ENCODE measurements around the gene KCNQ1.

Gene KCNQ1

DNA sequence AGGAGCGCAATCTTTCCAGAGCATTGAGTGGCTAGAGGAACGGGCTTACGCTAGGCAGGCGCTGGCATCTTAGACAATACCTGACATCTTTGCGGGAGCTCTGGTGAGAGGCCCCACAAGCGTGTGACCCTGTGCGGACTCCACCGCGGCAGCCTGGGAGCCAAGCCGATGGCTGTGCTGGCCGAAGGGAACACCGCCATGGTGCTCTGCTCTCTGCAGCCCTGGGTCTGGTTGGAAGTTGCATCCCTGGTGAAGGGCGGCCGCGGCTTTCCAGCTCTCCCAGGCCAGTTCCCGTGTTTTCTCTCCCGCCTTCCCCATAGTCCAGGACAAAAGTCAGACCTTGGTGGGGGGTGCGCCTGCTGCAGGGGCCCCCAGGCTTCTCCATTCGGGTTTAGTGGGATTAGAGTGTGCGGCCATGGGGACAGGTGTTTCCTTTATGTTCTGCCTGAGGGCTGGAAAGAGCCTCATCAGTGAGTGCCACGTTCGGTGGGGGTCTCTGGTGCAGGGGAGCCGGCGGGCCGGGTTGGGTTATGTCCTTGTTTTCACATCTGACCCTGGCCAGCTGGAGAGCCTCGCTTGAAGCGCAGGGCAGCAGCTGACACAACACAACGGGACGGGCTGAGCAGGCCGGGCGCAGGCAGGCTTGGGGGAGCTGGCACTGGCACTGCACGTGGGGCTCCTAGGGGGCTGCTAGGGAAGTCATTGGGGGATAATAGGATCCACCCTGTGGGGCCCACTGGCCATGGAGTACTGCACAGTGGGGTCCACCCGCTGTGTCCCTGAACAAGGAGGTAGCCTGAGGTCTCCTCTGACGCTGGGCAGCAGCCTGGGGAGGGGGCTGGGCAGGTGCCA, 94.8 kb downstream of the KCNQ1 start:
- no peak for DNase-seq

DNA sequence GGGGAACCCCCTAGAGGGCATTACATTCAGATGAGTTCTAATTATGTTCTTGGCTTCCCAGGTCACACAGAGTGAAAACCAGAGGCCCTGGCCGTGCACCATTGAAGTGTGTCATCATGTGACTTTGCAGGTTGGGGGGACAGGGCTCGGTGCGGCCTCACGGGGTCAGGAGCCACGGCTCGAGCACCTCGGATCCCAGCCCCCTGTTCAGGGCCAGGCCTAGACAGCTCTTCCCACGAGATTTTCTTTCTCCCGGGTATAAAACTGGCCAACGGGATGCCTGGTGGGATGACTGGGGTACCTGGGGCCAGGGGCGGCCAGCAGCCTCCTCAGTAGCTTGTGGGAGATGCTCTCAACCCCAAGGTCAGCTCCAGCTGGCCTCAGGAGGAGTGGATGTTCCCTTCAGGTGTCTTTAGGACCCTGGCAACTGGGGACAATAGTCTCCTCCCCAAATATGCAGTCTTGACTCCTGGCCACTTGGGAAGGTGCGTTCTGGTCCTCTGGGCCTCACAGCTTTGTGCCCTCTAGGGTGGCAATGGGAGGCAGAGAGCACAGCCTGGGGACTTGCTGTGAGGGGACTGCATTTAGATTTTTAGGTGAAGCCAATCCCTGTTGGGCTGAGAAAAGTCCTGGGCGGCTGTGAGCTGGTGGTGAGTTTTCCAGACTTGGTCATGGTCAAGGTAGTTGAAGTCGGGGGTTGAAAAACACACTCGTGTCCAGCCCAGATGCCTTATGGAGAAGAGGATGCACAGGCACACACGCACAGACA, 95.6 kb downstream of the KCNQ1 start:
- no peak for DNase-seq

DNA sequence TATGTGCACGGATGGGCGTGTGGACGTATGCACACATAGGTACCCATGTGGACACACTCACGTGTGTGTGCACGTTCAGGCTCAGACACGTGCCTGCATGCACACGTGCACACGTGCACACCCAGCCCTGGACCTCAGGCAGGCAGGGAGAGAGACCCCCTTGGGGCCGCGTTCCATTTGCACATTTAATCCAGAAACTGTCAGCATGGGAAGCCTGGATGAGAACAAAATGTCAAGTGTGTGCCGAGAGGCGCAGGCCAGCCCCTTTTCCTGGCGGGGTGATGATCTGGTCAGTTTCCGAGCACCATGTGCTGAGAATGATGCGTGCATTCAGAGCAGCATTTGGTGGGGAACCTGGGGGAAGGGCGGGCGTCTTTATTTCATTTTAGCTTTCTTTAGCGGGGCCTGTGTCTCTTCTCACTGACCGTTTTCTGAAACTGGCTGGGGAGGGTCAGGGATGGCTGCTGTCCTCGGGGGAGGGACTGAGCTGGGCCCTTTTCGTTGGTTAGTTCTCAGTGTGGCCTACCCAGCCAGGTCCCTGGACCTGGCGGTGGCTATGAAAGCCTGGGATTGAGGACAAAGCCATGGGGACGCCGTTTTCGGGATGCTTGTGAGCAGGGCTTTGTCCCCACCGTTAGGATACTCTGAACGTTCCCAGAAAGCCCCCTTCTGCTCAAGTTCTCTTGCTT, 96.3 kb downstream of the KCNQ1 start:
- DNase-seq: no peak

DNA sequence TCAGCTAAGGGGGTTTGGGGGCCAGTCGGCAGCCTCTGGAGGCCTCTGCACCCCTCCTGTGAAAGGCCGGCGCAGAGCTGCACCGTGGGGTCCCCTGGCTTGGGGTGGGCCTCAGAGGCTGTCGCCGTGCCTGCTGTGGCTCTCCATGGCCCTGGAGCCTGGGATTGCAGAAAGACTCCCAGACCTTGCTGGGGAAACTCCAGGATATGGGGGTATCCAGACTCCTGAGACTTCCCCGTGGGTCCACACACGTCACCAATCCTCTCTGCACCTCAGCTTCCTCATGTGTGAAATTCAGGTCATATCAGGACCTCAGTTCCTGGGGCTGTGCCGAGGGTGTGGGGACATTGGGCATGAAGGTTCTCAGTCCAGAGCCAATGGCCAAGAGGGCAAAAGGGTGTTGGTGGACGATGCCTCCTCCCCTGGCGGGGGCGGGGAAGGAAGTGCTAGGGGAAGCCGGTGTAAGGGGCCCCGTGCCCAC, 97.1 kb downstream of the KCNQ1 start:
- no peak for DNase-seq

DNA sequence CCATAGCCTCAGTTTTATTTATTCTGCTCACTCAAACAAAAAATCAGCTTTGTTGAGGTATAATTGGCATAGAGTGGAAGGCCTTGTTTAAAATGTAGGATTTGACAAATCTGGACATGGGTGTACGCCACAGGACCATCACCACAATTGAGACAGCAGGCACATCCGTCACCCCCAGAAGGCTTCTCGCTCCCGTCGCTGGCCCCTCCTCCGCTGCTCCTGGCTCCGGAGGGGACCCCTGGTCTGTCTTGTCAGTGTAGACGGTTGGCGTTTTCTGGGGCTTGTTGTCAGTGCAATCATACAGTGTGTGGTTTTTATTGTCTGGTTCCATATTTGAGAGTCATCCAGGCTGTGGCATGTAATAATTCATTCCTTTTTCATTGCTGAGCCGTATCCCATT, 97.6 kb downstream of the KCNQ1 start:
- no peak for DNase-seq

DNA sequence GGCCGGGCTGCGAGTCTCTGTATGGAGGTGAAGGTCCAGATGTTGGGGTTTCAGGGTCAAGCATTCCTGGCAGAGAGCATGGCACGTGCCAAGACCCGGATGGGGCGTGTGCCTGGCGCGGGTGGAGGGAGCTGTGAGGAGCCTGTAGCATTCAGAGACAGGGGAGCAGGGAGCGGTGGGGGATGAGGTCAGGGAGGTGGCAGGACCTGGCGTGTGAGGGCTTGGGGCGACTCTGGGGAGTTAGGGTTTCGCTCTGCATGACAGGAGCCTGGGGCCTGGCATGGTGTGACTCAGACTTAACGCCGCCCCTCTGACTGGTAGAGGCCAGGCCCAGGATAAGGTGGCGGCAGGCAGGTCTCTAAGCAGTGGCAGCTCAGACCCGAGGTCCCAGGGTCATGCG, 103.0 kb downstream of the KCNQ1 start:
- DNase-seq: no peak

DNA sequence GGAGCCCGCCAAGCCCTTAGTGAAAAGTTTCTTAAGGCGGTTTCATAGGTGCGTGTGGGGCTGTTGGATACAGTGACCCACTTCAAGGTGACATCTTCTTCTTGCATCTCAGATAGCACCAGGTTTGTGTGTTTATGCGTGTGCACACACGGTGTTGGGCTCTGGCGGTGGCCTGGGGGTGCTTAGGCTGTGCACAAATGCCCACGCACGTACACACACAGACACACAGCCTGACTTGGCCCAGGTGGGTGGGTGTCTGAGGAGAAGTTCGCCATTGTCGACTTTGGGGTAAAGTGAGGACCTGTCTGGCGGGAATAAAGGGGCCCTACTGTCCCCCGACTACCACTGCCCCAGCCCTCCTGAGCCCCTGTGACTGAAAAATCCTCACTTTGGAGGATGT, 103.8 kb downstream of the KCNQ1 start:
- no peak for DNase-seq

DNA sequence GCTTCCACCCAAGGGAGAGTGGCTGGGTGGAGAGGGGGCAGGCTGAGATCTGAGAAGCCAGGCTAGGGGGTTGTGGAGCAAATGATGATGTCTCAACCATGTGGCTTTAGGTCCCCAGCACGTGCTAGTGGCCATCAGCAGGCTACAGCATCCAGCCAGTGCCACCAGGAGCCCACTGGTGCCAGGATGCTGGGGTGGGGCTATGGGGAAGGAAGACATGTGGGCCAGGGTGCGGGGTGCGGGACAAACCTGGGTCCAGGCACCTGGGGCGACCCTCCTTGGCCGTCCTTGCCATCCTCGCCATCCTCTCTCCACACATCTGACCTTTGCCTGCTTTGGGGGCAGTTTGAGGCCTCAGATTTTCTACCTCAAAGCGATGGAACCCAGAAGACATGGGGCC, 104.3 kb downstream of the KCNQ1 start:
- DNase-seq: no peak

DNA sequence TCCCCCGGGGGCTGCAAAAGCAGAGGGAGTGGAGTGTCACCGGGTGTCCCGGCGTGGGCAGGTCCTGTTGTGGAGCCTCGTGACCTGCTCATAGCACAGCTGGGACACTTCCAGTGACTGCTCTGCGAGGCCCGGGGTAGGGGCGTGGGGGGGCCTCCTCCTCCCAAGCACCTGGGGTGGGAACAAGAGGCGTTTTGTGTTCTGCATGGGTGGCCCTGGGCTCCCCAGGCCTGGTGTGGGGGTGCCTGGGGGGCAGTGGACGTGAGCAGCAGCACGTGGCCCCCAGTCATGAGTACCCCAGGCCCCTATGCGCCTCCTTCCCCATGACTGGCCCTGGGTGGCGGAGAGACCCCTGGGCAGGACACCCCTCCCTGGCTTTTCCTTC, 104.7 kb downstream of the KCNQ1 start:
- DNase-seq: no peak

DNA sequence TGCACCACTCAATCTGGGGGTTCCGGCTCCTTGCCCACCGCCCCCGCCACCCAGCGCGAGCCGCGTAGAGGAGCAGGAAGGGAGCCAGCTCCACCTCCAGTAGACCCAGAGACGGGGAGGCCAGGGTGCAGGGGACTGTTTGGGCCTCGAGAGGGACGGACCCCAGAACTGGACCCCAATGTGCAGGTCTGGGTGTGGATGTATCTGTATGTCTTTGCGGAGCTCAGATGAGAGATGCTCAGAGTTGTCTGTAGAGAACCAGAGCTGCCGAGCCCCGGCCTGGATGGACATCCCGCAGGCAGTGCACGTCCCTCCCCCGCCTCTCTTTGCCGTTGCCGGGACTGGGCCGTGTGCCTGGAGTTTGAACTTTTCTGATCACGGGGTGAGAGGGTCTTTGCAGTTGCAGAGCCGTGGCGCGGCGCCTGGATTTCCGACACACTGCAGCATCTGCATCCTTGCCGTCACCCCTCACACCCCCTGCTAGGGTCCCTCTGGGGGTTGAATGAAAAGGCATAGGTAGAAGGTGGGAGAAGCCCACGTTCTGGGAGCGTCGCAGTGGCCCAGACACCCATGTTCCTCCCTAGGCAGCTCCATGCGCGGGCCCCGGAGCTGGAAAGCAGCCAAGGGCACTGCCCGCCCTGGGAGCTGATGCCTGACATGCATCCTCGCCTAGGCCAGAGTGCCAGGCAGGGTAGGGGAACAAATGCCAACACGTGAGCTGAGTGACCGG, 105.2 kb downstream of the KCNQ1 start:
- no peak for DNase-seq

DNA sequence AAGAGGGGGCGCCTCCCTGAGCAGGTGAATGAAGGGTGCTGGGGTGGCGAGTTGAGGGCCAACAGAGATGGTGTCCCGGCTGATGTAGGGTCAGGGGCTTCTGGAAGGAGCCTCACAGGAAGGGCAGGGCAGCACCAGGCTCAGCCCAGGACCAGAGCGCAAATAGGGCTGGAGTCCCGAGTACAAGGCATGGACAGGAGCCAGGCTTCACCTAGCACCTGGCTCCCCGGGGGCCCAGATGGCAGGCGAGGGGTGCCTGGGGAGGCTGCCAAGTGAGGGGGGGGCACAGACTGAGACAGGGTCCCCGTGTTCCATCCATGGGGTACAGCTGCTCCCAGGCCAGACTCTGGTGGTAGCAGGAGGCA, 105.8 kb downstream of the KCNQ1 start:
- DNase-seq: no peak

DNA sequence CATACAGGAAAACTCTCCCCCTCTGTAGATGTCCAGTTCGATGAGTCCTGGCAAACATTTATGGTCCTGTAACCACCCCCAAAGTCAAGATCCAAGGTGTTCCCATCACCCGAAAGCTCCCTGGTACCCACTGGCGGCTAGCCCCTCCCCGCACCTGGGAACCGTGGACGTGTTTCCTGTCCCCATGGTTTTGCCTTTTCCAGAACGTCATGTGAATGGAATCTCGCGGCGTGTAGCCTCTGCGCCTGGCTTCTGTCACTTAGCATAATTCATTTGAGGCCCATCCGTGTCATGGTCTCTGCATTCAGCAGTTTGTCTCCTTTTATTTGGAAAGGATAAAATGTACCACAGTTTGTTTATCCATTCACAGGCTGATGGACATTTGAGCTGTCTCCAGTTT, 106.3 kb downstream of the KCNQ1 start:
- DNase-seq: no peak

DNA sequence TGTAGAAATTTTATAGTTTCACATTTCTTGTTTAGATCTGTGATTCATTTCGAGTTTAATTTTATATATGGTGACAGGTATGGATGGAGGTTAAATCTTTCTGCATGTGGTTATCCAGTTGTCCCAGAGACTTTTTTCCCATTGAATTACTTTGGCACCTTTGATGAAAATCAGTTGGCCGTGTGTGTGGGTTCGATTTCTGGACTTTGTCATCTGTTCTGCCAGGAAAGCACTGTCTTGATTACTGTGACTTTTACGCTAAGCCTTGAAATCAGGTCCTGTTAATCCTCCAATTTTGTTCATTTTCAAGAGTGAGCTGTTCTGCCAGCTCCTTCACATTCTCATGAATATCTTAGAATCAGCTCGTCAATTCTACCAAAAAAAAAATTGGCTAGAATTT, 107.4 kb downstream of the KCNQ1 start:
- DNase-seq: no peak

DNA sequence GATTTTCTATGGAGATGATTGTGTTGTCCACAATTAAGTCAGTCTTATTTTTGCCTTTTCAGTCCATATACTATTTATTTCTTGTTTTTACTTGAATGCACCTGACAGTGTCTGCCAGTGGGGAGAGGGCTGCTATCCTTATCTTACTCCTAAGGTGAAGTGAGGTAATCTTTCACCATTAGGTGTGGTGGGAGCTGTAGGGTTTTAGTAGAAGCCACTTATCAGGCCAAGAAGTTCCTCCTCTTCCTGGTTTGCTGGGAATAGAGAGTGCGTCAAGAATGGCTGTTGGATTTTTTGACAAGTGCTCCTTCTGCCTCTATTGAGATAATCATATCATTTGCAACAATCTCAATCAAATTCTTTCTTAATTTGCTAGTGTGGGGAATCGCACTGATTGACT, 108.4 kb downstream of the KCNQ1 start:
- no peak for DNase-seq

DNA sequence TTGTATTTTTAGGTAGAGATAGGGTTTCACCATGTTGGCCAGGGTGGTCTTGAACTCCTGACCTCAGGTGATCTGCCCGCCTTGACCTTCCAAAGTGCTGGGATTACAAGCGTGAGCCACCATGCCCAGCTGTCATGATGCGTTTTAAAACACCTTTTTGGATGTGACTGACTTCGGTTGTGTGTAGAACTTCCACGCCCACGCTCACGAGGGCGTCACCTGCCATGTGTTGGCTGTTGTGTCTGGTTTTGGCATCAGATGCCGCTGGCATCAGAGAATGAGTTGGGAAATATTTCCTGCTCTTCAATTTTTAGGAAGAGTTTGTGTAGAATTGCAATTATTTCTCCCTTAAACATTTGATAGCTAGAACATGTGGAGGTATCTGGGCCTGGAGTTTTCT, 109.1 kb downstream of the KCNQ1 start:
- DNase-seq: no peak

DNA sequence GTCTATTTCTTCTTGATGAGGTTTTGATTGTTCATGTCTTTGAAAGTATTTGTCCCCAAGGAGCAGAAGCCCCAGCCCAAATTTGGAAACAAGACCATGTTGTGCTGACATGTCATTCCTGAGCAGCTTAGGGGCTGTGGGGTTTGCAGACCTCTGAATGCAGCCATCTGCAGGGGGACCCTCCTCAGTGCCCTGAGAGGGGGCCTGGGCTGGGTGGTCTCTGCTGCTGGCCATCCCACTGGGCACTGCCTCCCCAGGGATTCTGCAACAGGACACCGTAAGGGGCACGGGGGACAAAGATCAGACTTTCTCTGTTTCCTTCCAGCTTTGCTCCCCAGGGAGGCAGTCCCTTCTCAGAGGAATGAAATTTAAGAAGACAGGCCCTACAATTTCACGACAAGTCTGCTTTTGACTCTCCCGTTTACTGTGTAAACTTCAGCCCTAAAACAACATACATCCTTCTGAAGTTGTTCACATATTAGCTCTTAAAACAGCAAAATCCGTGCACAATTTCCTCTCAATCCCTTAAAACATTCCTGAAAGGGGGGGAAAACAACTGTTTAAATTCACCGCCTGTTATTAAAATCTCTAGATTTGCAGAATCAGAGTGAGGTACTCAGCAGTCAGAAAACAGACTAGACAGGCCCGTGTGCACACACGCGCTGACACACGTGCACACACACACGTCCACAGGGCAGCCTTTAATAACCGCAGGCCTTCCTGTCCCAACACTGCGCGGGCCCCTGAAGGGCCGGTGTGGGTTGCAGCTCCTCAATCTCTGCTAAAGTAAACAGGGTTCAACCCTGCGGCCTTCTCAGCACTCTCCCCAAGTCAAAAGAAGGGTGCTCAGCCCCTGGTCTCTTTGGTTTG, 109.8 kb downstream of the KCNQ1 start:
- DNase-seq: no peak

DNA sequence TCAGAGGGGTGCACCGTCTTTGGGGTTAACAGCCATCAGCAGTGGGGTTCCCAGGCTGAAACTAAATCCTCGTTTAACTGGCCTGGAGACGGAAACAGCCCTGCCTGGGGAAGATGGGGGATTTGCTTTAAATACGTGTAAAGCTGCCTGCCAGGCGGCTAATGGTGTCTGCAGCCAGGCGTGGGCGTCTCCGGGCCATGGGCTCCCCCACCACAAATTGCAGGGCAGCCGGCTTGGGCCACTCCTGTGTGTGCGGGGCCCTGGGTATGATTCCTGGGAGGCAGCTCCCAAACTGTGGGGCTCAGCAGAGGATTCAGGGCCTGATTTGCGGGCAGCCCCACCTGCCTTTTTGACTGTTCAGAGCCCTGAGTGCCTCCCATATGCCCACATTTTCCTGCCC, 110.5 kb downstream of the KCNQ1 start:
- DNase-seq: no peak

DNA sequence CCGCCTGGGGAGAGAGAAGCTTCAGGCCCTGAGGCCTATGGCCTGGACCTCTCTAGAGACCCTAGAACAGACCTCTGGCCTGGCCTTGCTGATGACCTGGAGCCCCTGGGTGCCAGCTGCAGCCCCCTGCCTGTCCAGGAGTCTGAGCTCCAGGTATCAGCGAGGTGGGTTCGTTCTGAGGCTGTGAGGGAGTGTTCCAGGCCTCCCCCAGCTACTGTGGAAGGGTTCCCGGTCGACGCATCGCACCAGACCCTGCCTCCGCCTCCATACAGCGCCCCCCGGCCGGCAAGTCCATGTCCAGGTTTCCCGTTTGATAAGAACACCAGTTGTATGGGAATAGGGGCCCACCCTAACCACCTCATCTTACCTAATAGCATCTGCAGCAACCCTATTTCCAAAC, 111.1 kb downstream of the KCNQ1 start:
- DNase-seq: no peak

DNA sequence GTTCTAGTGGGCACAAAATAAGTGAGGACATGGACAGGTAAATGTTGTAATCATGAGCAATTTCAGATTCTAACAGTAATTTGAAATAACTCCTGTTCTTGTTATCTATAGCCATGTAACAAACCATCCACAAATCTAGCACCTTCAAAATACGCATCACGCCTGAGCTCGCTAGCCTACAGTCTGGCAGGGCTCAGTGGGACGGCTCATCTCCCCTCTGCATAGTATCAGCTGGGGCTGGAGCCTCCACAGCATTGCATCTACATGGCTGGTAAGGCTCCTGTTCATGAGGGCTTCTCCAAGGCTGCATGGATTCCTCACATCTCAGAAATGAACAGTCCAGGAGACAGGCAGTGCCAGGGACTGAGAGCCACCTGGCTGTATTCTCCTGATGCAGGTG, 112.6 kb downstream of the KCNQ1 start:
- DNase-seq: no peak

DNA sequence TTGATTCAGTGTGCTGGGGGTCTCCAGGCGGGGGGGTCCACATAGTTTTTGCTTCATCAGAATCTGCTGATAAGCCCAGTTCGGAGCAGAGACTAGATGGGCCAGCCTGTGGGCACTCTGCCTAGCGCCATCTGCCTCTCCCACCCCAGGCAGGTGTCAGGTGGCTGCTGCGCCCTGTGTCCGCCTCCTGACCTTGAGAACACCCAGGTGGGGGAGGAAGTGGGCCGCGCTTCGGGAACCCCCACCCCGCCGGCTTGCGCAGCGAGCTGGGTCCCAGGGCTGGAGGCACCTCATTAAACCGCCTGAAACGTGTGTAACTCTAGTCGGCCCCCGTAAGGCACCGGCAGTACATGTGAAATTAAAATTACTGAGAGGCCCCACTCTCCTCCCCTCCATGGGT, 113.6 kb downstream of the KCNQ1 start:
- no peak for DNase-seq

DNA sequence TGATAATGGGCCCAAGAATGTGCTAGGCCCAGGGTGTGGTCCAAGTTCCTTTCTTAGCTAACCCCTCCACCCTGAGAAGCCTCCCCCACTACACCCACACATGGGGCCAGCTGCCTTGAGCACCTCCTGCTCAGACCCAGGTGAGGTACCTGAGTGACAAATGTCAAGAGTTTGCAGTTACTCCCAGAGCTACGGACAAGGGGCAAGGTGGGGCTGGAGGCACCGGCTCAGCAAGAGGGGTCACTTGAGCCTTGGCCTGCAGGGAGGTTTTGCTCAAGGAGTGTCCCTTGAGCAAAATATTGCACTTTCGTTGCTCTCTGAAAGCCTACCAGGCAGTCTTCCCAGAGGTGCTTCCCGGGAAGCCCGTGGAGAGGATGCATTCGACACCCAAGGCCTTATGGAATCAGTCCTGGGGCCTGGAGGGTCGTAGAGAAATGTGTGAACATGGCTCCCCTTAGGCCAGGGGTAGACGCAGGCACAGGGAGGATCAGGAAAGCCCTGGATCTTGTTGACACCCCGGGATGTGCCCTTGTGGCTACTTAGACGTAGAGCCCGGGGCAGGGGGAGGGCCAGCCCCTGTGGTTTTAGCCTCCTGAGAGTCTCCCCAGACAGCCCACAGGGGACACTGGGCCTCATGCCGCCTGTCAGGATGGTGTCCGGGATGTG, 114.2 kb downstream of the KCNQ1 start:
- DNase-seq: no peak

Data from stimulated activated CD4-positive, alpha-beta T cell treated with anti-CD3 and anti-CD28 coated beads, Interleukin-15, amount 100 ng/mL, for 24 hours (primary cell).